Breast epithelium (tissue), 4 donors: ENCODE measurements around the gene FHAD1. TPM values are rescaled to one million over a fixed set of nuclear protein-coding genes. Genes with fewer than 3 reads are reported as not detected.
A peak's percentile ranks its signal among the peaks of the same experiment; 100 is the strongest.
"Not testable (repeated sequence)": the region's sequence is repeated elsewhere in the genome, so short reads cannot be mapped to it uniquely, and the experiment has no call there.

ENCODE experiments used
- DNase-seq, 2 donors: peaks; one replicate each; pipeline ENCODE4 v3.0.0-alpha.2; 2019; ENCODE audit warnings: low spot score in 2 of 2
- H3K27ac ChIP-seq, 2 donors: fragments of 200-600 bp; sonication (generic) in 1 of 2; one replicate each; pipeline ENCODE4 v1.5.1; 2016 to 2019; ENCODE audit warnings: mild to moderate bottlenecking in 1 of 2
- H3K27me3 ChIP-seq, 2 donors: fragments of 200-600 bp; sonication (generic) in 1 of 2; one replicate each; pipeline versions ENCODE4 v1.5.1 to v1.6.0; 2017 to 2019; ENCODE audit warnings: control low read depth in 1 of 2, mild to moderate bottlenecking in 1 of 2
- H3K36me3 ChIP-seq: fragments of 200-600 bp; one replicate; pipeline ENCODE4 v1.5.1; 2019
- H3K4me1 ChIP-seq, 2 donors: fragments of 200-600 bp; sonication (generic); one replicate each; pipeline ENCODE4 v1.5.1; 2016 to 2019; ENCODE audit warnings: control low read depth in 1 of 2
- H3K4me3 ChIP-seq, 3 donors: fragments of 200-600 bp; sonication (generic); 1 replicate in 2 of 3; 2 replicates in 1 of 3; pipeline ENCODE4 v1.5.1; 2016 to 2019; ENCODE audit warnings: mild to moderate bottlenecking in 3 of 3, moderate library complexity in 2 of 3
- H3K9me3 ChIP-seq, 2 donors: fragments of 200-600 bp; sonication (generic) in 1 of 2; one replicate each; pipeline ENCODE4 v1.5.1; 2016 to 2019; ENCODE audit warnings: control low read depth in 1 of 2
- POLR2A ChIP-seq: fragments of 450-650 bp; IDR thresholded peaks from one replicate; pipeline ENCODE4 v1.6.1; 2016; ENCODE audit warnings: antibody characterized with exemption, mild to moderate bottlenecking, moderate library complexity
- POLR2AphosphoS5 ChIP-seq, 3 donors: sonication (generic); formaldehyde crosslinking; IDR thresholded peaks; one replicate each; pipeline ENCODE4 v1.6.1; 2017; ENCODE audit warnings: antibody characterized with exemption in 3 of 3
- intact Hi-C: fragments of 100-400 bp; cut with DNase I; formaldehyde crosslinking; loops from one replicate; pipeline ENCODE4 v1.15.1; 2023; ENCODE audit warnings: low total_unique reads
- total RNA-seq, 3 donors: library from RNA; depleted of rRNA; stranded (reverse); fragments of >200 nt; gene quantifications; one replicate each; pipeline ENCODE4 v1.1.0, GENCODE V29; 2016
- TF ChIP-seq, protein P1 (sequence below), 3 donors: fragments of 450-650 bp; IDR thresholded peaks; one replicate each; pipeline ENCODE4 v1.5.1; 2016 to 2017; ENCODE audit warnings: antibody characterized with exemption in 3 of 3, mild to moderate bottlenecking in 3 of 3, moderate library complexity in 3 of 3

The FHAD1 gene
- total RNA-seq, 3 donors from 2014 or later, result 1.0 to 2.3 TPM; not detected in 1

- no peaks in the 10 kb centered on the region for H3K4me1 ChIP-seq
- H3K9me3 ChIP-seq, result no peaks in the 10 kb centered on the region
- no peak overlapping the region for H3K27ac ChIP-seq
- no peak for DNase-seq
- intact Hi-C loops, result loop anchor here (10.0 kb wide), 1 partner anchor 292 kb away; no protein-coding TSS in a partner anchor
- H3K36me3 ChIP-seq, result no peaks in the 10 kb centered on the region
- no peak for TF ChIP-seq POLR2A
- TF ChIP-seq POLR2AphosphoS5 (IDR thresholded peaks at IDR 0.05), result no peak
- TF ChIP-seq, protein P1, sequence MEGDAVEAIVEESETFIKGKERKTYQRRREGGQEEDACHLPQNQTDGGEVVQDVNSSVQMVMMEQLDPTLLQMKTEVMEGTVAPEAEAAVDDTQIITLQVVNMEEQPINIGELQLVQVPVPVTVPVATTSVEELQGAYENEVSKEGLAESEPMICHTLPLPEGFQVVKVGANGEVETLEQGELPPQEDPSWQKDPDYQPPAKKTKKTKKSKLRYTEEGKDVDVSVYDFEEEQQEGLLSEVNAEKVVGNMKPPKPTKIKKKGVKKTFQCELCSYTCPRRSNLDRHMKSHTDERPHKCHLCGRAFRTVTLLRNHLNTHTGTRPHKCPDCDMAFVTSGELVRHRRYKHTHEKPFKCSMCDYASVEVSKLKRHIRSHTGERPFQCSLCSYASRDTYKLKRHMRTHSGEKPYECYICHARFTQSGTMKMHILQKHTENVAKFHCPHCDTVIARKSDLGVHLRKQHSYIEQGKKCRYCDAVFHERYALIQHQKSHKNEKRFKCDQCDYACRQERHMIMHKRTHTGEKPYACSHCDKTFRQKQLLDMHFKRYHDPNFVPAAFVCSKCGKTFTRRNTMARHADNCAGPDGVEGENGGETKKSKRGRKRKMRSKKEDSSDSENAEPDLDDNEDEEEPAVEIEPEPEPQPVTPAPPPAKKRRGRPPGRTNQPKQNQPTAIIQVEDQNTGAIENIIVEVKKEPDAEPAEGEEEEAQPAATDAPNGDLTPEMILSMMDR (IDR thresholded peaks at IDR 0.05), result peak in 2 of 3 donors; percentile 24 to 29
- H3K4me3 ChIP-seq, result no peak overlapping the region
- H3K27me3 ChIP-seq, result no peaks in the 10 kb centered on the region
Measured at GRCh38 chr1:15426492-15427279, 179.7 kb downstream of the FHAD1 start.

- Histone ChIP-seq H3K9me3 (no peaks in the 10 kb centered on the region), H3K4me3 (no peak overlapping the region), H3K27ac (no peak overlapping the region), H3K36me3 (no peaks in the 10 kb centered on the region), H3K4me1 (no peaks in the 10 kb centered on the region), H3K27me3 (no peaks in the 10 kb centered on the region)
- no peak for DNase-seq
- no peak for TF ChIP-seq POLR2A
- TF ChIP-seq, protein P1 (IDR thresholded peaks at IDR 0.05), result no peak
- TF ChIP-seq POLR2AphosphoS5 (IDR thresholded peaks at IDR 0.05), result no peak
- intact Hi-C loops, result loop anchor here (10.0 kb wide), 1 partner anchor 292 kb away; no protein-coding TSS in a partner anchor
Measured at GRCh38 chr1:15427280-15427666, 180.2 kb downstream of the FHAD1 start.

DNA sequence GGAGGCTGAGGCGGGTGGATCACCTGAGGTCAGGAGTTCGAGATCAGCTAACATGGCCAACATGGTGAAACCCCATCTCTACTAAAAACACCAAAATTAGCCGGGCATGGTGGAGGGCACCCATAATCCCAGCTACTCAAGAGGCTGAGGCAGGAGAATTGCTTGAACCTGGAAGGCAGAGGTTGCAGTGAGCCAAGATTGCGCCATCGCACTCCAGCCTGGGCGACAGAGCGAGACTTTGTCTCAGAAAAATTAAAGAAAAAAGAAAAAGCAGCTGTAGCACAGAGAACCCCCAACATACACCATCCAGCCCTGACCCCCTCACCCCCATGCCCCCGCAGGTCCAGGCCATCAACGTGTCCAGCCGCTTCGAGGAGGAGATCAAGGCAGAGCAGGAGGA lies 181.2 kb downstream of the FHAD1 start:
- not testable (repeated sequence) for H3K4me1 ChIP-seq, H3K27ac ChIP-seq

GRCh38 chr1:15428815-15429435 lies 181.9 kb downstream of the FHAD1 start:
- no peaks in the 10 kb centered on the region for H3K4me1 ChIP-seq
- no peak for DNase-seq
- no peak for TF ChIP-seq POLR2AphosphoS5 (IDR thresholded peaks at IDR 0.05)
- TF ChIP-seq, protein P1 (IDR thresholded peaks at IDR 0.05), result no peak
- TF ChIP-seq POLR2A, result no peak
- no peaks in the 10 kb centered on the region for H3K27me3 ChIP-seq
- H3K4me3 ChIP-seq, result no peak overlapping the region
- no peak overlapping the region for H3K27ac ChIP-seq
- intact Hi-C loops, result loop anchor here (10.0 kb wide), 1 partner anchor 294 kb away; no protein-coding TSS in a partner anchor
- H3K36me3 ChIP-seq, result no peaks in the 10 kb centered on the region
- H3K9me3 ChIP-seq, result no peaks in the 10 kb centered on the region

More for the DNA sequence above, 181.2 kb downstream of the FHAD1 start:
- DNase-seq, H3K27me3 ChIP-seq, H3K4me3 ChIP-seq, H3K9me3 ChIP-seq, H3K36me3 ChIP-seq: not testable (repeated sequence)
- intact Hi-C loops, result loop anchor here (10.0 kb wide), 1 partner anchor 293 kb away; no protein-coding TSS in a partner anchor

DNA sequence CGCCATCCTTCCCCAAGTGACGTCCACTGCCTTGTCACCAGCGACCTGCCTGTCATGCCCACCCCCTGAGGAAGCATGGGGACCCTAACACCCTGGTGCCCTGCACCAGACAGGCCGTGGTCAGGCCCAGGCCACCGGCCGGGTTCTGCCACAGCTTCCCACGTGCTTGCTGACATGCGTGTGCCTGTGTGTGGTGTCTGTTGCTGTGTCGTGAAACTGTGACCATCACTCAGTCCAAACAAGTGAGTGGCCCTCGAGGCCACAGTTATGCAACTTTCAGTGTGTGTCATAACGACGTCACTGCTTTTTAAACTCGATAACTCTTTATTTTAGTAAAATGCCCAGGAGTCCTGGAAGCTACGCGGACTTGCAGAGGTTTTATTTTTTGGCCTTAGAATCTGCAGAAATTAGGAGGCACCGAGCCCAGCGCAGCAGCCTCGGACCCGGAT lies 182.7 kb downstream of the FHAD1 start:
- H3K36me3 ChIP-seq, result no peaks in the 10 kb centered on the region
- H3K4me1 ChIP-seq, result no peaks in the 10 kb centered on the region

More for the DNA sequence above, 182.7 kb downstream of the FHAD1 start:
- Histone ChIP-seq H3K9me3 (no peaks in the 10 kb centered on the region), H3K27ac (no peak overlapping the region), H3K4me3 (no peak overlapping the region), H3K27me3 (no peaks in the 10 kb centered on the region)
- no peak for DNase-seq
- intact Hi-C loops, result loop anchor here (10.0 kb wide), 1 partner anchor 295 kb away; no protein-coding TSS in a partner anchor
- TF ChIP-seq POLR2A, result no peak
- no peak for TF ChIP-seq POLR2AphosphoS5 (IDR thresholded peaks at IDR 0.05)
- TF ChIP-seq, protein P1 (IDR thresholded peaks at IDR 0.05), result no peak
